GM23248 (cell line): ENCODE data around the gene SLCO6A1. TPM values are rescaled to one million over a fixed set of nuclear protein-coding genes. Genes with fewer than 3 reads are reported as not detected.

Experiments used
- DNase-seq: peaks from one replicate; pipeline ENCODE4 v3.0.0-alpha.2; 2015
- H2AFZ ChIP-seq: fragments of 200-600 bp; sonication (generic); 2 replicates; pipeline ENCODE4 v1.6.1; 2016; ENCODE audit warnings: antibody characterized with exemption
- H3F3A ChIP-seq: fragments of 200-600 bp; sonication (generic); 2 replicates; pipeline ENCODE4 v1.6.1; 2016; ENCODE audit warnings: mild to moderate bottlenecking, antibody characterized with exemption, mixed run types; ENCODE audit not compliant: insufficient read depth
- H3K27ac ChIP-seq: fragments of 200-600 bp; sonication (generic); 2 replicates; pipeline ENCODE4 v1.5.1; 2016; ENCODE audit warnings: mild to moderate bottlenecking
- H3K27me3 ChIP-seq: fragments of 200-600 bp; sonication (generic); replicated peaks from 2 replicates; pipeline ENCODE4 v1.6.1; 2016; ENCODE audit warnings: mild to moderate bottlenecking; ENCODE audit not compliant: insufficient read depth
- H3K36me3 ChIP-seq: fragments of 200-600 bp; sonication (generic); 2 replicates; pipeline ENCODE4 v1.6.1; 2016; ENCODE audit warnings: low read depth, mild to moderate bottlenecking
- H3K4me1 ChIP-seq: fragments of 200-600 bp; sonication (generic); 2 replicates; pipeline ENCODE4 v1.6.1; 2016; ENCODE audit warnings: mild to moderate bottlenecking; ENCODE audit not compliant: insufficient read depth
- H3K4me2 ChIP-seq: fragments of 200-600 bp; sonication (generic); one replicate; pipeline ENCODE4 v1.6.1; 2016; ENCODE audit warnings: mild to moderate bottlenecking; ENCODE audit not compliant: unreplicated experiment
- H3K4me3 ChIP-seq: fragments of 200-600 bp; sonication (generic); 2 replicates; pipeline ENCODE4 v1.5.1; 2016; ENCODE audit warnings: mild to moderate bottlenecking
- H3K79me2 ChIP-seq: fragments of 200-600 bp; sonication (generic); 2 replicates; pipeline ENCODE4 v1.6.1; 2016; ENCODE audit warnings: mild to moderate bottlenecking; ENCODE audit not compliant: insufficient read depth
- H3K9ac ChIP-seq: fragments of 200-600 bp; sonication (generic); 2 replicates; pipeline ENCODE4 v1.6.1; 2016; ENCODE audit warnings: mild to moderate bottlenecking
- H3K9me2 ChIP-seq: fragments of 200-600 bp; sonication (generic); 2 replicates; pipeline ENCODE4 v1.6.1; 2016; ENCODE audit warnings: mixed run types, mild to moderate bottlenecking, moderate library complexity; ENCODE audit not compliant: insufficient read depth
- H3K9me3 ChIP-seq: fragments of 200-600 bp; sonication (generic); one replicate; pipeline ENCODE4 v1.6.1; 2017; ENCODE audit warnings: low read depth
- H4K20me1 ChIP-seq: fragments of 200-600 bp; sonication (generic); 2 replicates; pipeline ENCODE4 v1.6.0; 2016; ENCODE audit not compliant: insufficient read depth
- EZH2 ChIP-seq: fragments of 200-600 bp; sonication (generic); IDR thresholded peaks from 2 replicates; pipeline ENCODE4 v1.6.1; 2018; ENCODE audit warnings: antibody characterized with exemption, mild to moderate bottlenecking; ENCODE audit not compliant: insufficient read depth, poor library complexity, severe bottlenecking
- EZH2phosphoT487 ChIP-seq: fragments of 200-600 bp; sonication (generic); IDR thresholded peaks from 2 replicates; pipeline ENCODE4 v1.6.1; 2018; ENCODE audit warnings: antibody characterized with exemption, moderate library complexity, mild to moderate bottlenecking, low read depth; ENCODE audit not compliant: insufficient read depth
- WGBS, 2 experiments: methylation state at CpG; one replicate each; pipeline ENCODE4 v1.1.6; 2015 to 2017; ENCODE audit warnings: low lambda C conversion rate in 2 of 2, low coverage in 1 of 2; ENCODE audit errors: missing lambda C conversion rate in 2 of 2; 5-methylcytosine and 5-hydroxymethylcytosine counted together
- in situ Hi-C: fragments of 300-500 bp; cut with MboI; formaldehyde crosslinking; loops from 2 replicates; pipeline ENCODE4 v1.15.0; 2020
- polyA plus RNA-seq: library from polyadenylated mRNA; unstranded; fragments of >200 nt; fragmentation: Nextera tagmentation; extraction: Ambion mirVana; gene quantifications from 2 replicates; pipeline ENCODE4 v1.2.1, GENCODE V29; 2016
- total RNA-seq: library from RNA; depleted of rRNA; stranded (reverse); fragments of >200 nt; shearing (Covaris generic); gene quantifications from 2 replicates; pipeline ENCODE4 v1.2.3, GENCODE V29; 2014

SLCO6A1 gene
- total and polyA plus RNA-seq, 2 experiments from 2014 or later: not detected

DNA sequence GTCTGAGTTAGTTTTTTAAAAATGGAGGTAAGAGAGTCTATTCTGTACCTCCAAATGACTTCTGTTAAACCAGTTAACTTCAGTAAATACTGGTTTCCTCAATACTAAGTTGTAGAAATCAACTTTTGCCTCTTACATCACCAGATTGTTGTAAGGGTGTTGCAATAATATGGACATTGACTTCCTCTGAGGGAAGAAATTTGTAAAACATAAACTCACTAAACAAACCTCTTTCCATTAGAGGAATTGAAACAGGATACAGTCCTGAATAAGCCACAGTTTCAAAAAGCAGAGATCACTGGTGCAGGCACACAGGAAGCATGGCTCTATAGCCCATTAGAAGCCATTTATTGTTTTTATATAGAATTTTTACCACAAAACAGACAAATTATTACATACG is 32.7 kb upstream of the SLCO6A1 start:
- Histone ChIP-seq H3K9me3 (no peaks in the 10 kb centered on the region), H3K4me1 (no peaks in the 10 kb centered on the region), H3K4me3 (no peak overlapping the region), H3F3A (no peaks in the 10 kb centered on the region), H3K36me3 (no peaks in the 10 kb centered on the region), H3K79me2 (no peaks in the 10 kb centered on the region), H3K27ac (no peak overlapping the region), H3K27me3 (no peaks in the 10 kb centered on the region), H3K9ac (no peak overlapping the region), H3K9me2 (no peaks in the 10 kb centered on the region), H3K4me2 (no peak overlapping the region), H4K20me1 (no peaks in the 10 kb centered on the region), H2AFZ (no peak overlapping the region)
- DNase-seq: no peak
- TF ChIP-seq EZH2phosphoT487 (no peak), EZH2 (no peak)
- 66 to 72% methylated on average over 1 of the region's 1 CpG for WGBS, 2 experiments
- in situ Hi-C loops: no loop called here

GRCh38 chr5:102529447-102529846 is 30.6 kb upstream of the SLCO6A1 start:
- Histone ChIP-seq H3K4me3 (no peak overlapping the region), H3K79me2 (no peaks in the 10 kb centered on the region), H3K9me2 (no peaks in the 10 kb centered on the region), H3K9me3 (no peaks in the 10 kb centered on the region), H3K27ac (no peak overlapping the region), H4K20me1 (no peaks in the 10 kb centered on the region), H3F3A (no peaks in the 10 kb centered on the region), H3K9ac (no peak overlapping the region), H3K4me2 (no peak overlapping the region), H3K36me3 (no peaks in the 10 kb centered on the region), H2AFZ (no peak overlapping the region), H3K27me3 (no peaks in the 10 kb centered on the region), H3K4me1 (no peaks in the 10 kb centered on the region)
- no peak for DNase-seq
- TF ChIP-seq EZH2phosphoT487 (no peak), EZH2 (no peak)
- WGBS, 2 experiments: 71 to 74% methylated on average over 4 of the region's 4 CpGs
- in situ Hi-C loops: no loop called here

GRCh38 chr5:102529031-102529430 is 30.2 kb upstream of the SLCO6A1 start:
- TF ChIP-seq EZH2phosphoT487: no peak
- no peak for TF ChIP-seq EZH2
- Histone ChIP-seq H3K9me3 (no peaks in the 10 kb centered on the region), H2AFZ (no peak overlapping the region), H3K4me1 (no peaks in the 10 kb centered on the region), H3K36me3 (no peaks in the 10 kb centered on the region), H3K79me2 (no peaks in the 10 kb centered on the region), H3F3A (no peaks in the 10 kb centered on the region), H3K4me2 (no peak overlapping the region), H3K9ac (no peak overlapping the region), H4K20me1 (no peaks in the 10 kb centered on the region), H3K9me2 (no peaks in the 10 kb centered on the region), H3K27ac (no peak overlapping the region), H3K4me3 (no peak overlapping the region), H3K27me3 (no peaks in the 10 kb centered on the region)
- in situ Hi-C loops: no loop called here
- no peak for DNase-seq

DNA sequence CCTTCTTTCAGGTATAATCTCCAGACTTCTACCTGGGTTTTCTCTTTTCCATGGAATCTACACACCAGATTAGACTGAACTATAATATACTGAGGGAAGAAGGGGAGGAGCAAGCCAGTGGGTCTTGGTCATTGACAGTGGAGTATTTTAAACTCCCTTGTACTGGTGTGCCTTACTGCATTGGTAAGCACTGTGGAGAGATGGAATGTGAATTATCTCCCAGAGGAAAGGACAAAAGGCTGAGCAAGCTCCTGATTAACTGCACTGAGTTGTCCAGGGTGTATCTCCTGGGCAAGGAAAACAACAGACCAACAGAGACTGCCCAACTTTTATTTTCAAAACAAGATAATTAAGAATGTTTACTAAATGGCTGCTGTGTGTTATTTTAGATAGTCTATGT is 29.8 kb upstream of the SLCO6A1 start:
- in situ Hi-C loops: no loop called here

GRCh38 chr5:102527547-102527946 is 28.7 kb upstream of the SLCO6A1 start:
- H3K4me2 ChIP-seq: no peak overlapping the region
- no peaks in the 10 kb centered on the region for H4K20me1 ChIP-seq
- H3K36me3 ChIP-seq: no peaks in the 10 kb centered on the region
- H3K4me1 ChIP-seq: no peaks in the 10 kb centered on the region
- H3K27me3 ChIP-seq: no peaks in the 10 kb centered on the region
- H3K27ac ChIP-seq: no peak overlapping the region
- H2AFZ ChIP-seq: no peak overlapping the region
- H3K9me3 ChIP-seq: no peaks in the 10 kb centered on the region
- no peak for DNase-seq
- H3K79me2 ChIP-seq: no peaks in the 10 kb centered on the region
- TF ChIP-seq EZH2: no peak
- TF ChIP-seq EZH2phosphoT487: no peak
- in situ Hi-C loops: no loop called here
- no peaks in the 10 kb centered on the region for H3F3A ChIP-seq
- H3K4me3 ChIP-seq: no peak overlapping the region
- H3K9ac ChIP-seq: no peak overlapping the region
- WGBS, 2 experiments: 7 to 14% methylated on average over 1 of the region's 1 CpG
- no peaks in the 10 kb centered on the region for H3K9me2 ChIP-seq

More for the DNA sequence above, 29.8 kb upstream of the SLCO6A1 start:
- Histone ChIP-seq H3K4me3 (no peak overlapping the region), H4K20me1 (no peaks in the 10 kb centered on the region), H3K4me1 (no peaks in the 10 kb centered on the region), H3F3A (no peaks in the 10 kb centered on the region), H3K36me3 (no peaks in the 10 kb centered on the region), H3K27me3 (no peaks in the 10 kb centered on the region), H3K9me3 (no peaks in the 10 kb centered on the region), H2AFZ (no peak overlapping the region), H3K9ac (no peak overlapping the region), H3K9me2 (no peaks in the 10 kb centered on the region), H3K27ac (no peak overlapping the region), H3K4me2 (no peak overlapping the region), H3K79me2 (no peaks in the 10 kb centered on the region)
- DNase-seq: no peak
- TF ChIP-seq EZH2phosphoT487 (no peak), EZH2 (no peak)
